Measurements from ENCODE around the gene ENAH. TPM values are rescaled to one million over a fixed set of nuclear protein-coding genes. Genes with fewer than 3 reads are reported as not detected.

Gene ENAH
- total RNA-seq, 1 experiment from 2014 or later: 246 TPM

DNA sequence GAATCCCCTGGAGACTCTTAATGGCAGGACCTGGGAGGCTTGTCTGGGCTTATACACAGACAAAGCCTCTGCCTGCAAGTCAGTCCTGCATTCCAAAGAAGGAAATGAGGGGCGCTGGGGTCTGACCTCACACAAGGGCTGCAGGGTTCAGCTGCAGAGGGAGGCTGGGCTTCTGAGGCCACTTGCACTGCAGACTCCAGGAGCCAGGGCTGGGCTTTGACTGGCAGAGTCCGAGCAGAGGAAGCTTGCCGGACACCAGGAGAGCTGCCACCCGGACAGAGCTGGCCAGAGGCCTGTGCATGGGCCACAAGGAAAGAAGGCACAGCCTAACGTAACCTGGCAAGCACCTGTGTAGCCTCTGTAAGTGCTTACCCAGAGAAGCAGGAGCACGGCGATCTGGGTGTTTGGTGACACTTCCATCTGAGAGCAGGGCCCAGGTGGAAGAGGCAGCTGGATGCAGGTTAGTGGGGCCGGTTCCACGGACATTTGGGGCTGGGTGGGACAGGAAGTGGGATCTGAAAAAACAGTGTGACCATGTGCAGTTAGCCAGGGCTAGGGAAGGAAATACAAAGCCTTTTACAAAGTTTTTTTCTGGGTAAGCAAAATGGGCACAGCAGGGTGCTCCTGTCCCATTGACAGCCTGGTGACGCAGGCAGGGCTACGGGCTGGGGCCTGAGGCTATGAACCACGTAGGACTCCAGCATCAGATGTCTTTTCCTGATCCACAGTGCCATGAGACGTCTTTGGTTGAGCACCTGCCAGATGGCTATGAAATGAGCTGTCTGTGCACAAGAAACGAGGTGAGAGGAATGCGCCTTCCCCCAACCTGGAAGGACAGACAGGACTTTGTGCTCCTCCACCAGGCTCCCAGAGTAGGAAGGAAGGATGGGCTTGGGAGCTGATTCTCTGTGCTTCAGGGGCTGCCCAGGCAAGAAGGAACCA is 187.8 kb downstream of the ENAH start:
- no peaks in the 10 kb centered on the region for H3K9me3 ChIP-seq (replicated peaks)
- DNase-seq: peak; percentile 48 to 60
- H3K36me3 ChIP-seq: no peaks in the 10 kb centered on the region
- peaks cover 60% of the 10 kb centered on the region for H3K4me1 ChIP-seq
- no peak overlapping the region for H3K27ac ChIP-seq
- H3K4me3 ChIP-seq: peak overlapping the region; percentile 43
- H3K27me3 ChIP-seq: no peaks in the 10 kb centered on the region

DNA sequence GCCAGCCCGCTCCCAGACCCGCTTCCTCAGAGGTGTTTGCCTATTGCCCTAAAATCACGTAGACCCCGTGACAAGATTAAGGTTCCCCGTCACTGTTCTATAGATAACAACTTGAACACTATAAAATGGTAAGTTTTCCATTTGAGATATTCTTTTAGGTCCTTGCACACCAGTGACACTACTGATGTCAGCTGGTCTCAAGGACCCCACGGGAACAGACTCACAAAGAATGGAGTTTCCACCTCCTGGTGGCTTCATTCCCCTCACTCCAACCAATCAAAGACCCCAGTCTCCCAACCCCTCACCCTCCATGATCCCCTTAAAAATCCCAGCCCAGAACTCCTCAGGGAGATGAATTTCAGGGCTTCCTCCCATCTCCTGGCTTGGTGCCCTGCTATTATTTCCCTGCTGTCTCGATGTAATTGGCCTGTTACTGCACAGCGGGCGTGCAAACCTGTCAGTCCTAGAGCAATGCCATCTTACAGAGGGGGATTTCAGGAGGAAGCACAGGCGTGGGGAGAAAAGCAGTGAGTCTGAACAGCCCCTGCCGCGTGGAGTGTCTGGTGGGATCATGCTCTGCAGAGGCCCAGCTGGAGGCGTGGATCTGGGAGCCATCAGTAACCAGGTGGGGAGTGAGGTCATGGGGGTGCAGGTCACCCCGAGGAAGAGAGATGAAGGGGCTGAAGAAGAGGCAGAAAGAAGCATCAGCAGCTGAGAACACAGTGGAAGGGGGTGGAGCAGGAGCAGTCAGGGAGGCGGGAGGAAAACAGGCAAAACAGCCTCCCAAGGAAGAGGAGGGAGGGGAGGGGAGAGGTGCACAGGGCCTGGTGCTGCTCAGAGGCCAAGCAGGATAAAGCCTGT is 190.0 kb downstream of the ENAH start:
- Histone ChIP-seq H3K4me3 (no peak overlapping the region), H3K27ac (no peak overlapping the region), H3K9me3 (replicated peaks) (no peaks in the 10 kb centered on the region), H3K27me3 (no peaks in the 10 kb centered on the region), H3K4me1 (peaks cover 63% of the 10 kb centered on the region), H3K36me3 (no peaks in the 10 kb centered on the region)
- DNase-seq: peak in 1 of 2 experiments; percentile 56

DNA sequence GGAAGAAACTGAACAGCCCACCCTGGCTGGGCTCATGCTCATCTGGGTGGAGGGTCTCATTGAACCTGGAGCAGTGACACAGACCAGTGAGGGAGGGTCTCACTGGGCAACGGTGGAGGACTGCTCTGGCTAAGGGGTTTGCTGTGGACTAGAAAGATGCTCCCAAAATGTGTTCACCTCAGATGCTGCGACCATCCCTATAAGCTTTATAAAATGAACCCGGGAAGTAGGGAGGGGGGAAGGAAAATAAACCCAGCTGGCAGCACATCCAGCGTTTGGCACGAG is 190.6 kb downstream of the ENAH start:
- Histone ChIP-seq H3K4me1 (peaks cover 63% of the 10 kb centered on the region), H3K4me3 (no peak overlapping the region), H3K27me3 (no peaks in the 10 kb centered on the region), H3K36me3 (no peaks in the 10 kb centered on the region), H3K9me3 (replicated peaks) (no peaks in the 10 kb centered on the region), H3K27ac (no peak overlapping the region)
- peak in 1 of 2 experiments; percentile 74 for DNase-seq

DNA sequence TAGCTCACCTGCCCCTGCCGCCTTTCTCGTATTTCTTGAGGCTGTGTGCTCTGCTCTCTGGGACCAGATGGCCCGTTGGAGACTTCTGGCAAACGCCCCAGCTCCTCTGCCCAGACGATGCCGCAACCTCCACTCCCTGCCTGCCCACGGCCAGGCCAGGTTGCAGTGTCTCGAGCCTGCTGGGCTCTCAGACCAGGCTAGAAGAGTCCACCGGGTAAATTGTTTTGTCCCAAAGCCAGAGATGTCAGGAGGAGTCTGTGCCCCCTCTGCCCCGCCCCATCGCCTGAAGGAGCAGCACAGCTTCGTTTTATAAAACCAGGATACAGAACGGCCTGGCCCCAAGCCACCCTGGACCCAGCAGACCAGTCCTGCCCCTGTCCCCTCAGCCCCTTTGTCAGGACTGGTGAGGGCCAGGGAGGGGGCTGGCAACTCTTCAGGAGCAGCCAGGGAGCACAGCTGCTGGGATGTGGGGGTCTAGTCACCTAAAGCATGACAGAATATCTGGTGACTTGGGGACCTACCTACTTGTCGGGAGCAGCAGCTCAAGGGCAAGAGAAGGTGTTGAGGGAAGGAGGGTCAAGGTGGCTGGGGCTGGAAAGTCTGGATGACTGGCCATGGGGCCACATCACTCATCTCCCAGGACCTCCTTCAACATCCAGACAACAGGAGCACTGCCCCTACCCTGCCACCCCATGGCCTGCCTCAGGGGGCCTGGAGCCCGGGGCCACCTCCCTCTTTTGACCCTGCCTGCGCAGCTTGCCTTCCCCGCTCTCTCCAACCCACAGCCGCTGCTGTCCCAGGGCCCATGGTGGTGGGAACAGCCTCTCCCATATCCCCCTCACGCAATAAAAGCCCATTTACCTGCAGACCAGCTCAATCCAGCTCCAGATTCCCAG is 191.1 kb downstream of the ENAH start:
- no peaks in the 10 kb centered on the region for H3K9me3 ChIP-seq (replicated peaks)
- H3K27ac ChIP-seq: peak overlapping the region; percentile 24
- peaks cover 63% of the 10 kb centered on the region for H3K4me1 ChIP-seq
- peak overlapping the region; percentile 1; the same call in 1 of the 2 replicates for H3K4me3 ChIP-seq
- H3K27me3 ChIP-seq: no peaks in the 10 kb centered on the region
- DNase-seq: peak in 1 of 2 experiments; percentile 41
- no peaks in the 10 kb centered on the region for H3K36me3 ChIP-seq

DNA sequence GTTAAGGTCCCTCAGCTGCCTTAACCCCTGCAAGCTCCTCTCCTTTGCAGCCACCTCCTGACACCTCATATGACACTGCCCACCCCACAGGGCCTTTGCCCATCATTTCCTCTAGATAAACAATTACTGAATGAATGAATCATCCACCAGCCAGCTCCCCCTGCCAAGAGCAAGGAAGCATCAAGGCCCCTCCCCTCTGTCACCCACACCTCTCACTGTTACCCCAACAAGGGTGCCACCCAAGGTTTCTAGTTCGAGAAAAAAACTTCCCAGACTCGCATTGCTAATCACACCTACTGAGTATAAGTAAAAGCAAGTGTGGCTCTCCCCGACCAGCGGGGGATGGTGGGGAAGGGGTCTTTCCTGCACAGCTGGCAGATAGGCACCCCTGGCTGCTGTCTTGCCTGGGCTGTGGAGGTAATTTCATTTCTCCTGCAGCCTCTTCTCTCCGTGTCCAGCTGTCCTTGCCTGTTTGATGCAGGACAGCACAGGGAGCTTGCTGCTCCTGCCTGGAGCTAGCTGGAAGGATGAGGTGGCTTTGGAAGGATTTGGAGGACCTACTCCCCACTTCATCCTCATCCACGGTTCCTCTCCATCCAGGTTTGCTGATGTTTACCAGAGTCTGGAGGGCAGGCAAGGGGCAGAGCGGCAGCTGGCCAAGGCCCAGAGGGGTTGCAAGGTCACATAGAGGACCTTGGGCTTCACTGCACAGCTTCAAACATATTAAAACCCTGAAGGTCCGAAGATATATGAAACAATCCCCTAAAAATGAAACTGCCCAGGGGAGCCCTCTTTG is 192.0 kb downstream of the ENAH start:
- H3K4me1 ChIP-seq: peaks cover 63% of the 10 kb centered on the region
- H3K4me3 ChIP-seq: peak overlapping the region; percentile 1; the same call in 1 of the 2 replicates
- H3K36me3 ChIP-seq: no peaks in the 10 kb centered on the region
- peak overlapping the region; percentile 24 for H3K27ac ChIP-seq
- H3K9me3 ChIP-seq (replicated peaks): no peaks in the 10 kb centered on the region
- peak; percentile 60 to 76 for DNase-seq
- no peaks in the 10 kb centered on the region for H3K27me3 ChIP-seq

DNA sequence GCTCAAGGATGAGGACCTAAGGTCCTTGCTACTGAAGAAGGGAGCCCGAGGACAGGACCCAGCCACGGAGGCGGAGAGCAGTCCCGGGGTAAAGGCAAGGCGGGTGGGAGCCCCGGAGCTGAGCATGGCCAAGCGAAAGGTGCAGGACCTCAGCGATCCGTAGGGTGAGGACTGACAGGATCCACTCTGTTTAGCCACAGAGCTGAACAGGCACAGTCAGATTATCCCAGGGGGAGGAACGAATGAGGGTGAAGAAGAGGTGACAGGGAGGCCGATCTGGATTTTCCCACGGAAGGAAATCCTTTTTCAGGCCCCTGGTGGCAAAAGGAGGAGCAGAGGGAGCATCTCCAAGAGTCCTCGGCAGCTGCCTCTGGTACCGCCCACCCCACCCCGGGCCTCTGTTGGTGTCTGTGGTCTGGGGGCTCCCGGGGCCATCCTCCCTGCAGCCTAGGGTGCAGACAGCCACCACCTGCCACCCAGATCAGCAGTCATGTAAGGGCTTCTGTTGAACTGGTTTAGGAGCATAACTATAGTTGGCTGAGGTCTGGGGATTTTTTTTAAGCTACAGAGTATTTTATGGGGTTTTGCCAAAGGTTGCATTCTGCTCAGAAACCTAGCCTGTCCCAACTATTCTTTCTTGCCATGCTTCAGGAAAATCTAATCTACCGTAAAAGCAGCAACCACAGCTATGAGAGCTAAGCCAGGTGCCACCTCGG is 192.7 kb downstream of the ENAH start:
- Histone ChIP-seq H3K9me3 (replicated peaks) (no peaks in the 10 kb centered on the region), H3K4me1 (peaks cover 57% of the 10 kb centered on the region), H3K27ac (peak overlapping the region; percentile 24), H3K4me3 (peak overlapping the region; percentile 12), H3K36me3 (no peaks in the 10 kb centered on the region), H3K27me3 (no peaks in the 10 kb centered on the region)
- DNase-seq: peak; percentile 80 to 81

DNA sequence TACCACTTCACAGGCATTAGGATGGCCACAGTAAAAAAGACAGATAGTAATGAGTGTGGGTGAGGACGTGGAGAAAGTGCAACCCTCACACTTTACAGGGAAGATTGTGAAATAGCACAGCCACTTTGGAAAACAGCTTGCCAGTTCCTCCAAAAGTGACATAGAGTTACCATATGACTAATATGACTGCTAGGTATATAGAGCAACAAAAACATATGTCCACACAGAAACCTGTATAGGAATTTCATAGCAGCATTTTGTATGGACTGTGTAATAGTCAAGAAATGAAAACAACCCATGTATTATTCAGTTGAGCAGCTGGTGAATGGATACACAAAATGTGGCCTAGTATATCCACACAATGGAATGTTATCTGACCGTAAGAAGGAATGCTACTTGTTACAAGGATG is 194.7 kb downstream of the ENAH start:
- Histone ChIP-seq H3K27me3 (no peaks in the 10 kb centered on the region), H3K4me3 (no peak overlapping the region), H3K36me3 (no peaks in the 10 kb centered on the region), H3K9me3 (replicated peaks) (no peaks in the 10 kb centered on the region), H3K27ac (no peak overlapping the region), H3K4me1 (peaks cover 60% of the 10 kb centered on the region)
- peak in 1 of 2 experiments; percentile 38 for DNase-seq

DNA sequence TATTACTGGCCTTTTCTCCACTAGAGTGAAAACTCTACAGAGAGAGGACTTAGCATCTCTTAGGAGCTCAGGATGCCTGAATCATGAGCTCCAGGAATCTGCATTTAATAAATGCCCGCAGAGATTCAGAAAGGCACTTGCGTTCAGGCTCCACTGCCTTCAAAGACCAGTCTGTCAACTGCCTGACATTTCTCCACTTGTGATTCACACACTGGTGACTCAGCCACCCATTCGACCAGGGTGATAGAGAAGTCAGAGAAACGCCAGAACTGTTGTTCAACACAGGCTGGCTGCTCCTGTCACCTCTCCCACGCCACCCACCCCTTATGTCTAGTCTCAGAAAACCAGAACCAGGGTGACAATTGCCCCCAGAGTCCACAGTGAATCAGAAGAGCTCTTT is 198.2 kb downstream of the ENAH start:
- no peak for DNase-seq
- Histone ChIP-seq H3K4me3 (no peak overlapping the region), H3K4me1 (peaks cover 26% of the 10 kb centered on the region), H3K27me3 (no peaks in the 10 kb centered on the region), H3K27ac (no peak overlapping the region), H3K9me3 (replicated peaks) (no peaks in the 10 kb centered on the region), H3K36me3 (no peaks in the 10 kb centered on the region)

DNA sequence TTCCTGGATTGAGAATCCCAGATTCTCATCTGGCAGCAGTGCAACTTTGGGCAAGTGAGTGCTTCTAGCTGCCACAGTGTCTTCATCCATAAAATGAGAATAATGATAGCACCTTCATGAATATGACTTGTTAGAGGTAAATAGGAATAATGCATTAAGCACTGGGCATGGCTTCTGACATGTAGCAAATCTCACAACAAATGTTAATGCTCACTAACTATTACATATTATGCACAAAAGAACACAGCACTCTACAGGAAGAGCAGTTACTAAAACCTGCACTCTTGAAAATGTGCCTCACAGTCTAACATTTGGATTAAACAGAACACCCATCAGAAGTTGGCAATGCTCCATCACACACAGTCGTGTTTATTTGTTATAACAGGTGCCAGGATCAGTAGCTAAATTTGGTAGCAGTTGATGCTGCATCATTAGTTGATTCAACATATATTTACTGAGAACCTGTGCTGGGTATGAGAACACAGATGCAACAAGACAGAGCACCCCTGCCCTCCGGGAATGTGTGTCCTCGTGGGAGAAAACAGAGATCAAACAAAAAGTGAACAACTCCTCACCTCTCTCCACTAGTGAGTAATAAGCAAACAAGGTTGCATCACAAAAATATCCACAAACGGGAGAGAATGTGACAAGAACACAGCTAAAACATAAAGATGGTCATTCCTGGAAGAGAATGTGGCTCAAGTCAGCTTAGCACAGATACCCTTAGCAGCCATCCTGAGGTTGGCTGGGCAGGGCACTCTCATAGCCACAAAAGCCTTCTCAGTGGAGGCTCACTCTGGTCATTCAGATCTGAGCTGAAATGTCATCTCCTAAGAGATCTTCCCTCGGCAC is 198.9 kb downstream of the ENAH start:
- DNase-seq: peak in 1 of 2 experiments; percentile 57
- Histone ChIP-seq H3K27ac (no peak overlapping the region), H3K27me3 (no peaks in the 10 kb centered on the region), H3K9me3 (replicated peaks) (no peaks in the 10 kb centered on the region), H3K4me3 (no peak overlapping the region), H3K36me3 (no peaks in the 10 kb centered on the region), H3K4me1 (peaks cover 19% of the 10 kb centered on the region)

DNA sequence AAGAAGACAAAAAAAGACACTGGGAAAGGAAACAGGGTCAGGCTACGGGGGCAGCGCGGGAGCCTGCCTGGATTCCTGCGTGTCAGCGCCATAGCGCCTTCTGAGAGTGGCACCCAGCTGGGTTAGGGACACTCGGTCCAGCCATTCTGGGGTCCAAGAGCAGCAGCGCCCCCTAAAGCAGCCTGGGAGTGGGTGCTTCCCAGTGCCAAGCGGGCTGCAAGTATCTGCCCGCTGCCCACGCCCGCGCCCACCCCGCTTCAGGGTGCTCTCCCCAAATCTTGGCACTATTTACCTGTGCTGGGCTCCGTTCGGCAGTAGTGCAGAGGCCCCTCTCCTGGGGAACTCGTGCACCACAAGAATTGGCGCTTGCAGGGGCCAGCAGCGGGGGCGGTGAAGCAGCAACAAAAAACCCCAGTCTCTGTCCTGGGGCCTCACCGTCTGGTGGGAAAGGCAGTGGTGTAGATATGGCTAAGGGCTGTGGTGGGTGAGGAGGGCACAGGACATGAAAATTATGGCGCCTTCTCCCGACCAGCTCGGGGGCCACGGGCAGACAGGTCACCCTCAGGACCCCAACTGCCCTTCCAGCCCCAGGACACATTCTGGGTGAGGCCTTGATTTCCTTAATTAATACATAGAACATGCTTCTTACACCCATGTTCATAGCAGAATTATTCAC is 200.9 kb downstream of the ENAH start:
- Histone ChIP-seq H3K9me3 (replicated peaks) (no peaks in the 10 kb centered on the region), H3K4me3 (no peak overlapping the region), H3K27ac (no peak overlapping the region), H3K4me1 (peaks cover 12% of the 10 kb centered on the region), H3K27me3 (peaks cover 4% of the 10 kb centered on the region; the same call in 1 of the 2 replicates), H3K36me3 (no peaks in the 10 kb centered on the region)
- DNase-seq: no peak

DNA sequence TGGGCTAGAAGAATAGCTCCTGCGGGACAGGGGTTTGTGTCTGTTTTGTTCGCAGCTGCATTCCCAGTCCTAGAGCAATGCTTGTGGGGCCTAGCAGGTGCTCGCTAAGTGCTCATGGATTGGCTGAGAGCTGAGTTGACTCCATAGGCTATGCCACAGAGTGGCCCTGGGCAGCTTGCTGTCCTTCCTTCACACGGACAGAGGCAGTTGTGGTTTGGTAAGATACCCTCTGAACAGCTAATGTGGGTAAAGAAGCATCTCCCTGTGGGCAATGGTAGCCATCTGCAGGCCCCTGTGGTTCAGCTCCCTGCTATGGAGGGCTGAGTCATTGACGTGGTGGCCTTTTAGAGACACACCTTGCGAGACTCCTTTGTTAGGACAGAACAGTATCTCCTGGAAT is 201.6 kb downstream of the ENAH start:
- Histone ChIP-seq H3K27me3 (peaks cover 4% of the 10 kb centered on the region; the same call in 1 of the 2 replicates), H3K9me3 (replicated peaks) (no peaks in the 10 kb centered on the region), H3K27ac (no peak overlapping the region), H3K4me1 (peaks cover 12% of the 10 kb centered on the region), H3K36me3 (no peaks in the 10 kb centered on the region), H3K4me3 (no peak overlapping the region)
- DNase-seq: no peak

All from SJCRH30 (cell line).